Posterior cingulate gyrus (tissue), 11 donors: ENCODE results near the gene DGCR6.
"Not testable (repeated sequence)": the region's sequence is repeated elsewhere in the genome, so short reads cannot be mapped to it uniquely, and the experiment has no call there.

Experiments
- DNase-seq, 10 donors: peaks; one replicate each; pipeline versions ENCODE4 v3.0.0 to v3.0.0-alpha.2; 2020 to 2021; ENCODE audit warnings: mixed read lengths in 3 of 10
- intact Hi-C: fragments of 100-400 bp; cut with DNase I; formaldehyde crosslinking; loops from one replicate; pipeline ENCODE4 v1.15.1; 2023

DGCR6 gene

GRCh38 chr22:18905540-18906409, at the start of gene DGCR6:
Gene DGCR6 (plus strand): TSS chr22:18906320. CDS start chr22:18906375, 55 bp downstream.
- peak in 1 of 10 donors; percentile 37 for DNase-seq
- intact Hi-C loops, result no loop called here

GRCh38 chr22:18859314-18859713, 46.8 kb upstream of the DGCR6 start:
- peak in 1 of 10 donors; percentile 8 for DNase-seq
- intact Hi-C loops, result not testable (repeated sequence)

GRCh38 chr22:18881260-18881659, 24.9 kb upstream of the DGCR6 start:
- DNase-seq, result peak in 3 of 10 donors; percentile 40 to 67 (median 61)
- intact Hi-C loops, result not testable (repeated sequence)

GRCh38 chr22:18884465-18884864, 21.7 kb upstream of the DGCR6 start:
- DNase-seq, result peak in 1 of 10 donors; percentile 35
- intact Hi-C loops, result not testable (repeated sequence)

- no peak for DNase-seq
- intact Hi-C loops, result no loop called here
Observed at GRCh38 chr22:18888115-18888514, 18.0 kb upstream of the DGCR6 start.

GRCh38 chr22:18890510-18891192, 15.5 kb upstream of the DGCR6 start:
- DNase-seq, intact Hi-C loops: not testable (repeated sequence)

- intact Hi-C loops, DNase-seq: not testable (repeated sequence)
Observed at GRCh38 chr22:18893775-18894174, 12.3 kb upstream of the DGCR6 start.

- intact Hi-C loops, DNase-seq: not testable (repeated sequence)
Observed at GRCh38 chr22:18896037-18896657, 10.0 kb upstream of the DGCR6 start.

GRCh38 chr22:18906410-18906745, 258 bp downstream of the DGCR6 start:
- intact Hi-C loops, DNase-seq: not testable (repeated sequence)

GRCh38 chr22:18906896-18907295, 776 bp downstream of the DGCR6 start:
- DNase-seq, result no peak
- intact Hi-C loops, result no loop called here

- peak in 1 of 10 donors; percentile 2 for DNase-seq
- intact Hi-C loops, result no loop called here
Observed at GRCh38 chr22:18909556-18909955, 3.4 kb downstream of the DGCR6 start.

- intact Hi-C loops, DNase-seq: not testable (repeated sequence)
Observed at GRCh38 chr22:18911535-18911934, 5.4 kb downstream of the DGCR6 start.

GRCh38 chr22:18912264-18912946, 6.3 kb downstream of the DGCR6 start:
- DNase-seq, intact Hi-C loops: not testable (repeated sequence)

GRCh38 chr22:18914558-18914957, 8.4 kb downstream of the DGCR6 start:
- DNase-seq, intact Hi-C loops: not testable (repeated sequence)

- DNase-seq, intact Hi-C loops: not testable (repeated sequence)
Observed at GRCh38 chr22:18915550-18915949, 9.4 kb downstream of the DGCR6 start.

- intact Hi-C loops, result not testable (repeated sequence)
Observed at GRCh38 chr22:18917818-18918217, 11.7 kb downstream of the DGCR6 start.

GRCh38 chr22:18920257-18920902, 14.3 kb downstream of the DGCR6 start:
- DNase-seq, intact Hi-C loops: not testable (repeated sequence)

More at GRCh38 chr22:18917818-18918217, 11.7 kb downstream of the DGCR6 start:
- peak in 1 of 10 donors; percentile 38 for DNase-seq

GRCh38 chr22:18925368-18926064, 19.4 kb downstream of the DGCR6 start:
- no peak for DNase-seq
- intact Hi-C loops, result no loop called here

- DNase-seq, result no peak
- intact Hi-C loops, result no loop called here
Observed at GRCh38 chr22:18927020-18927419, 20.9 kb downstream of the DGCR6 start.
